ENCODE data around the gene AP2A2. TPM values are rescaled to one million over a fixed set of nuclear protein-coding genes. Genes with fewer than 3 reads are reported as not detected.
A peak's percentile ranks its signal among the peaks of the same experiment; 100 is the strongest.

Gene AP2A2
- total RNA-seq, 1 donor from 2014 or later, result 9.5 TPM

- no peak for FAIRE-seq
- no peak for DNase-seq (ENCODE audit: low read depth)
- peaks cover 6% of the 10 kb centered on the region for H3K36me3 ChIP-seq (ENCODE audit: control insufficient read depth, insufficient read depth, low read length)
- no peaks in the 10 kb centered on the region for H3K27me3 ChIP-seq (ENCODE audit: control insufficient read depth, insufficient read depth, low read length)
- TF ChIP-seq CTCF (IDR thresholded peaks at IDR 0.05; ENCODE audit: insufficient read depth, low read length, severe bottlenecking), result no peak
- H3K4me3 ChIP-seq (ENCODE audit: low read depth, low read length), result peak overlapping the region; percentile 98
Measured at GRCh38 chr11:910044-910588, 15.6 kb upstream of the AP2A2 start.

- Histone ChIP-seq H3K27me3 (ENCODE audit: control insufficient read depth, insufficient read depth, low read length) (no peaks in the 10 kb centered on the region), H3K36me3 (ENCODE audit: control insufficient read depth, insufficient read depth, low read length) (peaks cover 6% of the 10 kb centered on the region), H3K4me3 (ENCODE audit: low read depth, low read length) (peak within 1 kb of the TSS; percentile 98)
- peak; percentile 68 for DNase-seq (ENCODE audit: low read depth)
- FAIRE-seq, result no peak
- no peak for TF ChIP-seq CTCF (IDR thresholded peaks at IDR 0.05; ENCODE audit: insufficient read depth, low read length, severe bottlenecking)
Measured at GRCh38 chr11:910589-911030, 15.1 kb upstream of the AP2A2 start, which contains the start of gene CHID1. Gene CHID1 (minus strand): TSS chr11:910810. CDS start chr11:904816, 5,994 bp downstream.

- H3K27me3 ChIP-seq (ENCODE audit: control insufficient read depth, insufficient read depth, low read length), result no peaks in the 10 kb centered on the region
- FAIRE-seq (no peak), DNase-seq (ENCODE audit: low read depth) (peak; percentile 25)
- H3K4me3 ChIP-seq (ENCODE audit: low read depth, low read length), result peak overlapping the region; percentile 98
- no peak for TF ChIP-seq CTCF (IDR thresholded peaks at IDR 0.05; ENCODE audit: insufficient read depth, low read length, severe bottlenecking)
- H3K36me3 ChIP-seq (ENCODE audit: control insufficient read depth, insufficient read depth, low read length), result peaks cover 6% of the 10 kb centered on the region
Measured at GRCh38 chr11:911031-911889, 14.4 kb upstream of the AP2A2 start.

GRCh38 chr11:911890-912219 is 13.8 kb upstream of the AP2A2 start:
- H3K27me3 ChIP-seq (ENCODE audit: control insufficient read depth, insufficient read depth, low read length), result no peaks in the 10 kb centered on the region
- FAIRE-seq (no peak), DNase-seq (ENCODE audit: low read depth) (no peak)
- H3K36me3 ChIP-seq (ENCODE audit: control insufficient read depth, insufficient read depth, low read length), result peaks cover 6% of the 10 kb centered on the region
- no peak overlapping the region for H3K4me3 ChIP-seq (ENCODE audit: low read depth, low read length)
- no peak for TF ChIP-seq CTCF (IDR thresholded peaks at IDR 0.05; ENCODE audit: insufficient read depth, low read length, severe bottlenecking)

GRCh38 chr11:912266-912665 is 13.4 kb upstream of the AP2A2 start:
- Histone ChIP-seq H3K4me3 (ENCODE audit: low read depth, low read length) (no peak overlapping the region), H3K36me3 (ENCODE audit: control insufficient read depth, insufficient read depth, low read length) (peaks cover 6% of the 10 kb centered on the region), H3K27me3 (ENCODE audit: control insufficient read depth, insufficient read depth, low read length) (no peaks in the 10 kb centered on the region)
- no peak for FAIRE-seq
- TF ChIP-seq CTCF (IDR thresholded peaks at IDR 0.05; ENCODE audit: insufficient read depth, low read length, severe bottlenecking), result no peak
- DNase-seq (ENCODE audit: low read depth), result no peak

All from bronchial epithelial cell (primary cell).